DOHH2 (cell line): ENCODE data around the gene ADAMTS3.

Experiments used
- EZH2phosphoT487 ChIP-seq: fragments of 200-600 bp; sonication (generic); IDR thresholded peaks from 2 replicates; pipeline ENCODE4 v1.6.1; 2017; ENCODE audit warnings: borderline replicate concordance, mild to moderate bottlenecking, antibody characterized with exemption, low read length, moderate library complexity, mixed read lengths
- TF ChIP-seq, protein P1 (sequence below): fragments of 200-600 bp; sonication (generic); IDR thresholded peaks from one replicate; pipeline ENCODE4 v1.5.1; 2014; ENCODE audit warnings: antibody characterized with exemption, mild to moderate bottlenecking, low read depth, low read length; ENCODE audit not compliant: poor library complexity, severe bottlenecking

DNA sequence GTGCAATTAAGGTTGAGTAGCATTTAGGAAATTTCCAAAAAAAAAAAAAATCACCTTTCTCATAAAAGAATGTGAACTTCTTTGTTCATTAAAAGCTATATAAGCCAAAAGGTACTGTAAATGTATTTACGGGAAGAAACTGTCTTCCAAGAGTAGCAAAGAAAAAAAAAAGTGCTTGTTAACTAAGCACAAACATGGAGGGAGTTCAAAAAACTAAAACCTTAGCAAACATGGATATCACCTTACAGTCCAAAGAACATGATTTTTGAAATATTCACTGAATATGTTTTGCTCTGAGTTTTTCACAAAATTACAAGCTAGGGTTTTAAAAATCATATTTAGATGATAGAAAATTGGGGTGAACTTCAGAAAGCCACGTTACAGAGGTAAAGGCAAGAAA is 217.5 kb downstream of the ADAMTS3 start:
- TF ChIP-seq, protein P1, sequence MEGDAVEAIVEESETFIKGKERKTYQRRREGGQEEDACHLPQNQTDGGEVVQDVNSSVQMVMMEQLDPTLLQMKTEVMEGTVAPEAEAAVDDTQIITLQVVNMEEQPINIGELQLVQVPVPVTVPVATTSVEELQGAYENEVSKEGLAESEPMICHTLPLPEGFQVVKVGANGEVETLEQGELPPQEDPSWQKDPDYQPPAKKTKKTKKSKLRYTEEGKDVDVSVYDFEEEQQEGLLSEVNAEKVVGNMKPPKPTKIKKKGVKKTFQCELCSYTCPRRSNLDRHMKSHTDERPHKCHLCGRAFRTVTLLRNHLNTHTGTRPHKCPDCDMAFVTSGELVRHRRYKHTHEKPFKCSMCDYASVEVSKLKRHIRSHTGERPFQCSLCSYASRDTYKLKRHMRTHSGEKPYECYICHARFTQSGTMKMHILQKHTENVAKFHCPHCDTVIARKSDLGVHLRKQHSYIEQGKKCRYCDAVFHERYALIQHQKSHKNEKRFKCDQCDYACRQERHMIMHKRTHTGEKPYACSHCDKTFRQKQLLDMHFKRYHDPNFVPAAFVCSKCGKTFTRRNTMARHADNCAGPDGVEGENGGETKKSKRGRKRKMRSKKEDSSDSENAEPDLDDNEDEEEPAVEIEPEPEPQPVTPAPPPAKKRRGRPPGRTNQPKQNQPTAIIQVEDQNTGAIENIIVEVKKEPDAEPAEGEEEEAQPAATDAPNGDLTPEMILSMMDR, result no peak
- no peak for TF ChIP-seq EZH2phosphoT487
